ENCODE measurements around the gene NSD2.
"Not testable (repeated sequence)": the region's sequence is repeated elsewhere in the genome, so short reads cannot be mapped to it uniquely, and the experiment has no call there.

NSD2 gene

DNA sequence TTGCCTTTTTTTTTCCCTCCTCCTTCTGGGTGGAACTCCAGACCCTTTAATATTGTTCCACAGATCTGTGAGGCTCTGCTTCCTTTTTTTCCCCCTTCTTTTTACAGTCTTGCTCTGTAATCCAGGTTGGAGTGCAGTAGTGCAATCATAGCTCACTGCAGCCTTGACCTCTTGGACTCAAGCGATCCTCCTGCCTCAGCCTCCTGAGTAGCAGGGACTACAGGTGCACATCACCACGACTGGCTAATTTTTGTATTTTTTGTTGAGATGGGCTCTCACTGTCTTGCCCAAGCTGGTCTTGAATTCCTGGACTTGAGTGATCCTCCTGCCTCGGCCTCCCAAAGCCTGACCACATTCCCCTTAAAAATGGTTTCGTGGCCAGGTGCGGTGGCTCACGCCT lies 26.8 kb downstream of the NSD2 start:
- no peak for DNase-seq (ENCODE audit: low read depth in 1 of 2, low spot score in 1 of 2)

DNA sequence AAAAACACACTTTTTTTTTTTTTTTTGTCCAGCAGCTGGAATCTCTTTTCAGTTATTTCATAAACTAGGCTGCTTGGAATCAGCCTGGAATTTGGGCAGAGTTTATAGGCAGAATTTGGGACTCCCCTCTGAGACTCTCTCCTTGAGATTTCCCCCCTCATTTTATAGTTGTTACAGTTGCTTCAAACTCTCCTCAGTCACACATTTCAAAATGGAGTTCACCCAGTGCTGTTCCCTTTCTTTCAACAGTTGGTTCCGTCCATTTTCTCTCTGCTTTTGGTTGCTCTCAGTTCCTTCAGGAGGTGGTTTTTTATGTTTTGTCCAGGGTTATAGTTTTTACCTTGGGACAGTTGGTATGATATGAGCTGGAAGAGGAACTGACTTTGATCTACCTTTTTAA lies 27.5 kb downstream of the NSD2 start:
- no peak for DNase-seq (ENCODE audit: low read depth in 1 of 2, low spot score in 1 of 2)

DNA sequence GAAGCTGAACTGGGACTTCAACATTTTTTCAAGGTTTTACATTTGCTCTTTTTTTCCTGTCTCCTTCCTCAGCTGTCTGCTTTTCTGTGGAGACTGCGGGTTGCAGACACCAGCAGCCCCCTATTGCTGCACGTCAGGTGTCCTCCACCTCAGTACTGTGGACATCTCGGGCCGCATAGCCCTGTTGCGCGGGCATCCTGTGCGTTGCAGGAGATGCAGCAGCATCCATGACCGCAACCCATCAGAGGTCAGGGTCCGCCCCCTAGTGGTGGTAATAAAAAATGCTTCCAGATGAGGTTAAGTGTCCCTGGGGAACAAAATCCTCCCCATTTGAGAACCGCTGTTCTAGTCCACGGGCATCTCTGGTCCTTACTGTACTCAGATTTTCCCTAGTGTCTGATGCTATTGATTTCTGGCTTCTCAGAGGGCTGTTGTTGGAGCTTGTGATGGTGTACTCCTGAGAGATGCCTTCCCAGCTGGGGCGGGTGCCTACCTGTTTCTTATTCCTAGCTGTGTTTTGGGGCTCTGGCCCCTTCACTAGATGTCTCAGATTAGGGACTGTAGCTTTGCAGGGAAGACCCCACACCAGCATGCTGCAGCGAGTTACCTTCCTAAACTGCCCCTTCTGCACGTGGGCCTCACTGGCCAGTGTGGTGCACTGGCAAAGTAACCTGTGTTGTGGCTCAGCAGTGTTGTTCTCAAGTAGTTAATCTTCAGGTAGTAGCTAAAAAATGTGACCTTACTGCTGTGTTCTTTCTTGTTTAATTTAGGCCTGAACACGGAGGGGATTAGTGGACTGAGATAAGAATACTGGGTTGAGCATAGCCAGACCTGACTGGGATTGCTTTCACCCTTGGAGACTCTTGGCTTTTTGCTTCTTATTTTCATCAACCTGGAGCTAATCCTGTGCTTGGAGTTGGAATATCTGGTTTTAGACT lies 28.2 kb downstream of the NSD2 start:
- peak; percentile 47 to 54 for DNase-seq (ENCODE audit: low read depth in 1 of 2, low spot score in 1 of 2)

DNA sequence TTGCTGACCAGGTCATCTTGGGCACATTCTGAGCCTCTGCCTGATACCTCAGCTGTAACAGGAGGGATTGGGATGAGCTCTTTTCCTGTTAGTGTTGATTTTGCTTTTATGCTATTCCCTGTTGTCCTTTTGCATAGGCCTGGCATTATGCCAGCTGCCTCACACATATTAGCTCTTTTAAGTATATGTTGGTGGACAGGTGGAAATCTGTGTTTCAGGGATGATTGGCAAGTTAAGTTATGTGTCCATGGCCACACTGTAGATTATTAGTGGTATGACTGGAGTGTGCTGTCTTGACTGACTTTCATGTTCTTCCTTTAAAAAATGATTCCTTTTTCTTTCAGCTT lies 28.9 kb downstream of the NSD2 start:
- no peak for DNase-seq (ENCODE audit: low read depth in 1 of 2, low spot score in 1 of 2)

DNA sequence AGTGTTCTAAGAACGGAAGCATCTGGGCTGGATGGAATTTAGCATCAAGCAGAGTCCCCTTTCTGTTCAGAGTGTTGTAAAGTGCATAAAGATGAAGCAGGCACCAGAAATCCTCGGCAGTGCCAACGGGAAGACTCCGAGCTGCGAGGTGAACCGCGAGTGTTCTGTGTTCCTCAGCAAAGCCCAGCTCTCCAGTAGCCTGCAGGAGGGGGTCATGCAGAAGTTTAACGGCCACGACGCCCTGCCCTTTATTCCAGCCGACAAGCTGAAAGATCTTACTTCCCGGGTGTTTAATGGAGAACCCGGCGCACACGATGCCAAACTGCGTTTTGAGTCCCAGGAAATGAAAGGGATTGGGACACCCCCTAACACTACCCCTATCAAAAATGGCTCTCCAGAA lies 29.4 kb downstream of the NSD2 start:
- DNase-seq (ENCODE audit: low read depth in 1 of 2, low spot score in 1 of 2) = no peak

DNA sequence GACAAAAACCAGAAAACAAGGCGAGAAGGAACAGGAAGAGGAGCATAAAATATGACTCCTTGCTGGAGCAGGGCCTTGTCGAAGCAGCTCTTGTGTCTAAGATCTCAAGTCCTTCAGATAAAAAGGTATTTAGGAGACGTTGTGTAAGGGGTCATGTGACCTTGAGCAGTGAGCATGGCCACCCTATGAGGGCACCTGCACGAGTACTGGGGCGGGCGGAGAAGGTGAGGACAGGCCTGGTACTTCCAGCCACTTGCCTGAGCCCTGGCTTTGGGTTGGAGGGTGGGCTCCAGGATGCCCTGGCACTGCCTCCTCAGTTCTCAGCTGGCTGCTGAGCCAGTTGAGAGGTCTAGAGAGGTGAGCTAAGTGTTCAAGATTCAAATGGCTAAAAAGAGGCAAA lies 29.9 kb downstream of the NSD2 start:
- no peak for DNase-seq (ENCODE audit: low read depth in 1 of 2, low spot score in 1 of 2)

DNA sequence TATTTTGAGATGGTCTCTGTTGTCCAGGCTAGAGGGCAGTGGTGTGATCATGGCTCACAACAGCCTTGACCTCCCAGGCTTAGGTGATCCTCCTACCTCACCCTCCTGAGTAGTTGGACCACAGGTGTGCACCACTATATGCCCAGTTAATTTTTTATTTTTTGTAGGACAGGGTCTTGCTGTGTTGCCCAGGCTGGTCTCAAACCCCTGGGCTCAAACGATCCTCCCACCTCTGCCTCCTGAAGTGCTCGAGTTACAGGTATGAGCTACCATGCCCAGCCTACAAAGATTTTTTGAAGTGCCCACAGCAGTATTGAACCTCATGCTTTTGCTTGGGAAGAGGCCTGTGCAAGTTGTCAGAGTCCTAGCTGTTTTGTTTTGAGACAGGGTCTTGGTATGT lies 31.1 kb downstream of the NSD2 start:
- no peak for DNase-seq (ENCODE audit: low read depth in 1 of 2, low spot score in 1 of 2)

DNA sequence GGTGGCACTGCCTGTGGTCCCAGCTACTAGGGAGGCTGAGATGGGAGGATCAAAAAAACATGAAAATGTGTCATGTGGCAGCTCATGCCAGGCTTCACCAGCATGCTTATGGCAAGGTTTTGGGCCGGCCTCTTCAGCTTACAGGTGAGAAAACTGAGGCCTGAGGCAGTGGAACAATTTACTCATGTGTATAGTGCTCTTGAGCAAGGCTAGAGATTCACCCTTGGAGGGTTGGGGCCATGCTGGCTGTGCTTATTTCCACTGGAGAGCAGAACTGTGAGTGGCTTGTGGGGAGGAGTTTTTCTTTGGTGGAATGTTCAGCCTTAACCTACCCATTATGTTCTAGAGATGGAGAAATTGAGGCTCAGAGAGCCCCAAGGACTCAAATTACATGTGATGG lies 31.8 kb downstream of the NSD2 start:
- DNase-seq (ENCODE audit: low read depth in 1 of 2, low spot score in 1 of 2) = no peak

DNA sequence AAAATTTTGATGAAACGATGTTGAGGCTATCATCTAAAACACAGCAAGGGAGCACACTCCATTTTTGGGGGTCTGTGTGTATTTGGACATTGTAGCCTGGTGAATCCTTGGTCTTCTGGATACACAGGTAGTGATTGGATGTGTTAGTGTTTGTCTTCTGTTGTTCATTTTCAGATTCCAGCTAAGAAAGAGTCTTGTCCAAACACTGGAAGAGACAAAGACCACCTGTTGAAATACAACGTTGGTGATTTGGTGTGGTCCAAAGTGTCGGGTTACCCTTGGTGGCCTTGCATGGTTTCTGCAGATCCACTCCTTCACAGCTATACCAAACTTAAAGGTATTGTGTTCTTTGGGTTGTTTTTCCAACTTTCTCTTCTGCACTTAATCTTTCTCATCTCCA lies 32.8 kb downstream of the NSD2 start:
- DNase-seq (ENCODE audit: low read depth in 1 of 2, low spot score in 1 of 2) = no peak

DNA sequence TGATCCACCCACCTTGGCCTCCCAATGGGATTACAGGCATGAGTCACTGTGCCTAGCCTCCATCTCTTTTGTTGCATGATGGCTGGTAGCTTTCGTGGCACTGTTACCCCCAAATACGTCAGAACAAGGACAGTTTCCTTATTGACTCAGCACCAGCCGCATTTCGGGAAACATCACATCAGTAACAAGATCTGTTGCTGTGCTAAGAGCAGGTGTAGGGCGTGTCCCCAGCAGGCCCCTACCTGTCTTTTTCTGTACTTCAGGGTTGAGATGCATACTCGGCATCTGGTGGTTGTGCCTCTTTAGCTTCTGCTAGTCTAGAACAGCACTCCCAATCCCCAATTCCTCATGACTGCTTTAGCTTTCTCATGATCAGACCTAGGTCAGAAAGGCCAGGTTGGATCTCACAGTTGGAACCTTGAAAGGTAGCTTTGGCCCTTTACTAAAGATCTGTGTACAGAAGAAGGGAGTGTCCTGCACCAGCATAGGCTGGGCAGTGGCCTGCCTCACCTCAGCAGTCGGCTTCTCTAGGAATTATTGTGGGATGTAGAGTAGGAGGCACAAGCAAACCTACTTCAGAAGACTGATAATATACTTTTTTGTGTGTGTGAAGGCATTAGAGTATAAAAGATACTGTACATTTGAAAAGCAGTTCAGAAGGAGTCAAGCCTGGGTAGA lies 36.8 kb downstream of the NSD2 start:
- DNase-seq (ENCODE audit: low read depth in 1 of 2, low spot score in 1 of 2) = no peak

DNA sequence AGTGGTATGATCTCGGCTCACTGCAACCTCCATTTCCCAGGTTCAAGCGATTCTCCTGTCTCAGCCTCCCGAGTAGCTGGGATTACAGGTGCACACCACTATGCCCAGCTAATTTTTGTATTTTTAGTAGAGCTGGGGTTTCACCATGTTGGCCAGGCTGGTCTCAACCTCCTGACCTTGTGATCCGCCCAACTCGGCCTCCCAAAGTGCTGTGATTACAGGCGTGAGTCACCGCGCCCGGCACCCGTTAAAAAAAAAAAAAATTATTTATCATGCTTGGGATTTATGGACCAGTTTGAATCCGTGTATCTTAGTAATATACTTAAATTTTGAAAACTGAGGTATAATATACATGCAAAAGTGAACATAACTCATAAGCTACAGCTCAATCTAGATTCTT lies 38.5 kb downstream of the NSD2 start:
- not testable (repeated sequence) for DNase-seq (ENCODE audit: low read depth in 1 of 2, low spot score in 1 of 2)

DNA sequence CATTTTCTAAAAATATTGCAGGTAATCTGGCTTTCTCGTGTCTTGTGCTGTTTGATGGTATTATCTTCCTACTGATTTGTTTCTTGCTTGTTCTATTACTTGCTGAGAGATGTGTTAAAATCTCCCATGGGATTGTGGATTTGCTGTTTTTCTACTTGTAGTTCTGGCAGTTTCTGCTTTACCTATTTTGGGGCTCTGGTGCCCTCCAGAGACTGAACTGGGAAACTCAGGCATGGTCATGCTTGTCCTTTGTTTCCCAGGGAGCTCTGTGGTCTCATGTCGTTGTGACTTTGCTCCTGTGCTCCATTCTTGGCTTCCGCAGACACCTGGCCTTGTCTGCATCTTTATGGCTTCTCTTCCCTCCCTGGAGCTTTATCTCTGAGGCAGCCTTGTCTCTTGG lies 39.5 kb downstream of the NSD2 start:
- DNase-seq (ENCODE audit: low read depth in 1 of 2, low spot score in 1 of 2) = peak in 1 of 2 donors; percentile 9

DNA sequence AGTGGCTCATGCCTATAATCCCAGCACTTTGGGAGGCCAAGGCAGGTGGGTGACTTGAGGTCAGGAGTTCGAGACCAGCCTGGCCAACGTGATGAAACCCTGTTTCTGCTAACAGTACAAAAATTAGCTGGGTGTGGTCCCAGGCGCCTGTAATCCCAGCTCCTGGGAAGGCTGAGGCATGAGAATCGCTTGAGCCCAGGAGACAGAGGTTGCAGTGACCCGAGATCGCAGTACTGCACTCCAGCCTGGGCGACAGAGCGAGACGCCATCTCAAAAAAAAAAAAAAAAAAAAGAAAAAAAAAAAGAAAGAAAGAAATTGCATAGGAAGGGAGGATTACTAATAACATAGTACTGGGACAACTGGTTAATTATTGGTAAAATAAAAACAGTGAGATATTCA lies 40.1 kb downstream of the NSD2 start:
- DNase-seq (ENCODE audit: low read depth in 1 of 2, low spot score in 1 of 2) = not testable (repeated sequence)

DNA sequence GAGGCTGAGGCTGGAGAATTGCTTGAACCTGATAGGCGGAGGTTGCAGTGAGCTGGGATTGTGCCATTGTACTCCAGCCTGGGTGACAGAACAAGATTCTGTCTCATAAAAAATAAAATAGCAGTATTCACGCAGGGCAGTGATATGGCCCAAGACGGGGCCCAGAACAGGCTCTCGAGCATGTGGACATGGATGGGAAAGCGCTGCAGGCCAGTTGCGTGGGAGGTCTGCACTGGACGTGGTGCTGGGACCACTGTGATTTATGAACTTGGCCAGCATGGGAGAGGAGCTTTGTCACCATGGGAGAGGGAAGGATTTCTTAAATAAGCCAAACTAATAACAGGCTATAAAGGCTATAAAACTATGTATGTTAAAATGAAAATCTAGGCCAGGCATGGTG lies 51.6 kb downstream of the NSD2 start:
- no peak for DNase-seq (ENCODE audit: low read depth in 1 of 2, low spot score in 1 of 2)

DNA sequence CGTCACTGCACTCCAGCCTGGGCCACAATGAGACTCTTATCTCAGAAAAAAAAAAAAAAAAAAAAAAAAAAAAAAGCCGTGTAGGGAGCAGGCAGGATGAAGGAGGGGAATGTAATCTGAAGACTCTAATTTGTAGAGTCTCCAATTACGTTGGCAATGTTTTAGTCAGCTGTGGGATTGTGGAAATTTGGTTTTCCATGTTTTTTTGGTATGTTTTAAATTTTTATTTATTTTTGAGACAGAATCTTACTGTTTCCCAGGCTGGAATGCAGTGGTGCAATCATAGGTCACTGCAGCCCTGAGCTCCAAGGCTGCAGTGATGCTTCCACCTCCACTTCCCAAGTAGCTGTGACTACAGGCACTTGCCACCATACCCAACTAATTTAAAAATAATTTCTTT lies 56.5 kb downstream of the NSD2 start:
- no peak for DNase-seq (ENCODE audit: low read depth in 1 of 2, low spot score in 1 of 2)

DNA sequence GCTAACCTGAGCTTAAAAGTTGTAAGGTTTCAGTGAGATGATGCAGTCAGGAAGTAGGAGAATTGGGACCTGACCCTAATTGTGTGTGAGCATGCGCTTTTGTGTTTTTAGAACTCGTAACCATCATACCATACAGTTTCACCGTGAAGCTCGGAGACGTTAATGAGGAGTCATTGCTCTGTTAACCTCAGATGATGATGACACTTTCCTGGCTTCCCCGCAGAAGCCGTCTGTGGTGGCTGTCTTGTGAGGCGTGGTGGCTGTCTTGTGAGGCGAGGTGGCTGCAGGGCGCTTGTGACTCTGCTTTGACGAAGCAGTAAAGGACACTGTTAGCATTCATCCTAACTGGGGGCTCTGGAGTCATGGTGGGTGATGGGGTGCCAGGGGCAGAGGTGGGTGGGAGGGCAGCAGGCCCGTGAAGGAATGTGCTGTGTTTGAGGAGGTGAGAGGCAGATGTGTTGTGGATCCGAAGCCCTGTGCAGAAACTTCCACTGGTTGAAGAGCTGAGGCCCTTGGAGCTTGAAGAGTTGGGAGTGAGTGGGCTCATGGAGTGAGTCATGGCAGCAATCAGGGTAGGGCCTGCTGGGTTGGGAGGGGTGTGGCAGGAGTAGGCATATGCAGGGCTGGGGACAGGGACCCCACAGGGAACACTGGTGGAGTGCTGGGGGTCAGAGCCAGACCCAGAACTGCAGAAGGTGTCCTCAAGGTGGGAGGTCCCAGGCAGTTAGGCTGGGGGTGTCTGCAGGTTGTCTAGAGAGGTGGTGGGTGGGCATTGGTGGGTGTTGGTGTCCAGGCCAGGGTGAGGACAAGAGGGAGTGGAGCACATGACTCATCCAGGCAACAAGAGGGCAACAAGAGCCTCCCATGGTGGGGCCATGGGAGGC lies 57.4 kb downstream of the NSD2 start:
- no peak for DNase-seq (ENCODE audit: low read depth in 1 of 2, low spot score in 1 of 2)

DNA sequence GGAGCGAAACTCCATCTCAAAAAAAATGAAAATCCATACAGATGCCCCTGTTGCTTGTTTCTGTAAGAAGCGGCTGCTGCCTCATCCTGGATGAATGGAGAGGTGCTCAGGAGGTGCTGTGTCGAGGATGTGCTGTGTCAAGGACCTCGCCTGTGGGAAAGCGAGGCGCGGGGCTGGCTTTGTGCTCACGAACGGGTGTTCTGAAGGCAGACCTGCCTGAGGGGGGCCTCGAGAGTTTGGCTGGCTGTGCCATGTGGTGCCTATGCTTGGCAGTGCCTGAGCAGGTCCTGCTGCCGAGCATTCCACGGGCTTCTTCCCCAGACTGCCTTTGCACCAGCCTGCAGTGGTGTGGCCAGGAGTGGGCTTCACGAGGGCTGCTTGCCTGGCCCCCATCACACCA lies 61.5 kb downstream of the NSD2 start:
- no peak for DNase-seq (ENCODE audit: low read depth in 1 of 2, low spot score in 1 of 2)

DNA sequence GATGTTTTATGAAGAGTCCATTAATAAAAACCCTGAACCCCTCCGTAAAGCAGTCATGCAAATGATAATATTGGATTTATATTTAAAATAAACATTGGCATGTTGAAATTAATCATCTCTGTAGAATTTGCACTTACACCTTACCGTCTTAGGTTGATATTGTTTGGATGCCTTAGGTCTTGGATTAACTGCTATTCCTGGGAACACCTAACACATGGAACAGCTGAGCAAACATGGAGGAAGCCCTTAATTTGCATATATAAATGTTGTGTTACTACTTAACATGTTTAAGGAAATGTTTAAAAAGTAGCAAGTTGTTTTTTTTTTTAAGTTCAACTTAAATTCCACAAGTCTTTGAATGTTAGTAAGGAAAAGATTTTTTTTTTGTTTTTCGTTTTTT lies 62.5 kb downstream of the NSD2 start:
- no peak for DNase-seq (ENCODE audit: low read depth in 1 of 2, low spot score in 1 of 2)

DNA sequence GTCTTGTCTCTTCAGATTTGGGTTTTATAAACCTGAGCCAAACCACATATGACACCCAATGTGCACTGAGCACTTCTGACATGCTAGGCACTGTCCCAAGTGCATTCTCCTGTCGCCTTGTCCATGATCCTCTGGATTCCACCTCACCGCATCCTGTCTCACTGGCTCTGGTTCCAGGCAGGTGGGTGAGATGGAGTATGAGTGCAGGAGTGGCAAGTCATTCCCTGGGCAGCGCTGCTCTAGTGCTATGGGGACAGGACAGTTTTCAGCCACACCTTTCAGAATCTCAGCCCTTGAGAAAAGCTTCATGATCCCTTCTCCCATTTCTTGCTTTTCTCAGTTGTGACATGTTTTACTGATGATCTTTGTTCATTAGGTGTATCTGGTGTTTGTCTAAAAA lies 66.4 kb downstream of the NSD2 start:
- no peak for DNase-seq (ENCODE audit: low read depth in 1 of 2, low spot score in 1 of 2)

DNA sequence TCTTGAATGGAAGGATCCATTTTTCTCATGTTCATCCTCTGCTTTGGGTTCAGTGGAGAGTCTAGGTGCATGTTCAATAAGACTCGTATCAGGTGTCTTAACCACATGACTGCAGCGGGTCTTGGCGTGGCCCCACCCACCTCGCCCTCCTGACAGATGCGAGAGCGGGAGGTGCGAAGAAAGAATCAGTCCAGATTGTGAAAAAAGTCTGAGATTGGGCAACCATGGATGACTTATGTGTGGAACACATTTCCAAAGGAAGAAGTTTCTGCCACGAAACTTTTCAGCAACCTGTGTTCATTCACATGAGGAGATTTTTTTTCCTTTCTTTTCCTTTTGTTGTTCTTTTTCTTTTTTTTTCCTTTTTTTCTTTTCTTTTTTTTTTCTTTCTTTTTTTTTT lies 66.8 kb downstream of the NSD2 start:
- DNase-seq (ENCODE audit: low read depth in 1 of 2, low spot score in 1 of 2) = no peak

DNA sequence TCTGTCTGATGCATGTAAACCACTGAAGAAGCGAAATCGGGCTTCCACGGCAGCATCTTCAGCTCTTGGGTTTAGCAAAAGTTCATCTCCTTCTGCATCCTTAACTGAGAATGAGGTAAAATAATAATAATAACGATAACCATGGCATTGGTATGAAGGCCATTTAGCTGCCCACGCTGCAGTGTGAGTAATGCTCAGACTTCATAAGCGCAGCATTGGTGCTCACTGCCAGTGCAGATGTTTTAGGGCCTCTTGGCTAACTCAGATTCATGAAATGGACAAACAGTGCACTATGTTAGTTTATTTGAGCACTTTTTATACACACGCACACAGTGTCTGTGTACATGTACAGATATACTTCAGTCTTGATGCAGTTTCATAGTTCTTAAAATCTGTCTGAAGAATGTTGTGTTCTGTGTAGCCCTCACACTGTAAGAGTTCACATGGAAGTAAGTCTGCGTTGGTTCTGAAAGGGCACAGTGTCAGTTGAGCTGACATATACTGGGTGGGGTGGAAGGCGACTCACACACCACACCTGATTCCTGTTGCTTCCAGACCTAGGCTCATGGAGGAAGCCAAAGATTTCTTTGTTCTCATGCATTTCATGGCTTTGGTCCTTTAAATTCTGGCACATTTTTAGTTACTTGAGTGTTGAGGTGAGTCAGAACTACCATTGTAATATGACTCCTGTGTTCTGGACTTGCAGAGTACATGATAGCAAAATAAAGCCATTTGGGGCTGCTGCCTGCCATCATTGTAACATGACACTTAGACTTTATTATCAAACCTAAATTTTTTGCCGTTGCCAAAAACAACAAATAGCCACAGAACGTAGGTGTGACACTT lies 68.7 kb downstream of the NSD2 start:
- no peak for DNase-seq (ENCODE audit: low read depth in 1 of 2, low spot score in 1 of 2)
